SH-SY5Y (cell line): Measurements from ENCODE around the gene DLG1.

Experiments used
- GATA2 ChIP-seq: IDR thresholded peaks from 2 replicates; pipeline ENCODE4 v1.6.1; 2011; ENCODE audit warnings: mild to moderate bottlenecking, low read depth, low read length
- GATA3 ChIP-seq: IDR thresholded peaks from 2 replicates; pipeline ENCODE4 v1.6.1; 2011; ENCODE audit warnings: low read depth, mild to moderate bottlenecking, low read length, moderate library complexity

The DLG1 gene

DNA sequence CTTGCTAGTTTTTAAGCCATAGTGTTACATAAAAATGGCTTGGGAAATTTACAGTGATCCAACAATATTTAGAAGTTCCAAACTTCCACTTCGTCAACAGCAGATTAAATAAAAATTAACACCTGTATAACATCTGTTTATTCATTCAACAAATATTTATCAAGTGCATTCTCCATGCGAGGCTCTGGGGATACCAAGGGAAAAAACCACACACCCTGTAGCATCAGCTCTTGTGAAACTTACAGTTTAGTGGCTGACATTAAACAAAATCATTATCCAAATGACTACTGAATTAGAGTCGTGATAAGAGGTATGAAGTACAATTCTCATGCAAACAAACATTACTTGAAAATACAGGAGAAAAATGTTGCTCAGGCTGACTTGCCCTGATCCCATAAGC, 122.9 kb downstream of the DLG1 start:
- TF ChIP-seq GATA3 (no peak), GATA2 (no peak)

DNA sequence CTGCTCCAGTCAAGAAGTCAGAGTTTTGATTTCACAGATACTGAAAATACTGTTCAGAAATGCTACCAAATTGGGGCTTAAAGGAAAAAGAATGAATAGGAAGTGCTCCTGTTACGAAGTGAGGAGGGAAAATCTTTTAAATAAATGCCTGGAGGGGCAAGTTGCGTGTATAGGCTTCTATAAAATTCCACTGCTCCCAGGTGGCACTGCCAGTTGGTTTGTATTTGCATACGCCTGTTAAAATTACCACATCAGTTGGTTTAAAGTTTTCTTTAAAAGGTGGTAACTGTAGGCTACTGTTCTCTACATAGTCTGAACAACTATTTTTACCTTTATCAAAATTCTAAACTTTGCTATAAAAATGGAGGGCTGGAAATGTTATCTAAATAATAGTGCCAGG, 123.5 kb downstream of the DLG1 start:
- no peak for TF ChIP-seq GATA2

DNA sequence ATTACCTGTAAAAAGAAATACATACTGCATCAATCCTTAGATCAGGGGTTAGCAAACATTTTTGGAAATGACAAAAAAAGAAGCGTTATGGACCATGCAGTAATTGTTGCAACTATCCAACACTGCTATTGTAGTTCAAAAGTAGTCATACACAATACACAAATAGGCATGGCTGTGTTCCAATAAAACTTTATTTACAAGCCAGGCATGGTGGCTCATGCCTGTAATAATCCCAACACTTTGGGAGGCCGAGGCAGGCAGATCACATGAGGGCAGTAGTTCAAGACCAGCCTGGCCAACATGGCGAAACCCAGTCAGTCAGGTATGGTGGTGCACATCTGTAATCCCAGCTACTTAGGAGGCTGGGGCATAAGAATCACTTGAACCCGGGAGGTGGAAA, 124.8 kb downstream of the DLG1 start:
- no peak for TF ChIP-seq GATA2

DNA sequence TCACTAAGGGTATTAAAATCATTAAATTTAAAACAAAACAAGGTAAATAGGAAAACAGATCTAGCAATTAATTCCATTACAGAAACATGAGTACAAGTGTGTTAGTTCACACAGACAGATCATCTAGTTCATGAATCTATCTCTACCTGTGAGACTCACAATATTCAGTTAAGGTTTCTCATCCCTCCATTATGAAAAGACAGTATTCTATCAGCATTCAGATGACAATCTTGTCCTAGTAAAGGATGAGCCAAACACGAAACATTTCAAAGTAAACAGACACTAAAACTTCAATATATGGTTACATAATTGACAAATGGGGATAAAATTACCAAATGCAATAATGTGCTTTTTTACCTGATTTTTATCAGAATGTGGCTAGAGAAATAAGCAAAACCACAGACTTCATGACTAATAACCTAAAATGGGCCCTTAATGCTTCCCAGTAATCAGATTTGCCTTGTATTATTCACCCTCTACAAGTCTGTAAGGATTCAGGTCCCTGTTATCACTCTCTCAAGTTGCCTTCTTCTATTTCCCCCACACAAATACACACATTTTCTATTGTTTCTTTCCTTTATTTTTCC, 126.8 kb downstream of the DLG1 start:
- TF ChIP-seq GATA3, result peak; percentile 77
- TF ChIP-seq GATA2, result peak; percentile 30; the same call in 1 of the 2 replicates

DNA sequence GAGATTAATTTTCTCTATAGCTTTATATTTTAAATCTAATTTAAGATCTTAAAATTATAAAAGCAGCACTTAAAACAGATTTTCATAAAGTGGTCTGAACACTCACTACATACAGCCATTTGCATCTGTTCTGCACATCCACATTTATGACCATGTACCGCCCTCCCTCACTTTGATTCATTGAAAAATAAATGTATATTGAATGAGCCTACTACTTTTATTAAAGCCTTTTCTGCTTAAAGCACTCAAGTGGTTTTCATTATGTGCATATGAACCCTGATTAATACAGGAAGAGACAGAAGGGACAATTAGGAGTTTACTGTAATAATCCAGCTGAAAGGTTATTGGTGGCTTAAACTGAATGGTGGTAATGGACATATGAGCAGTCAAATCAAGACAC, 129.4 kb downstream of the DLG1 start:
- TF ChIP-seq GATA3, result no peak
- no peak for TF ChIP-seq GATA2

DNA sequence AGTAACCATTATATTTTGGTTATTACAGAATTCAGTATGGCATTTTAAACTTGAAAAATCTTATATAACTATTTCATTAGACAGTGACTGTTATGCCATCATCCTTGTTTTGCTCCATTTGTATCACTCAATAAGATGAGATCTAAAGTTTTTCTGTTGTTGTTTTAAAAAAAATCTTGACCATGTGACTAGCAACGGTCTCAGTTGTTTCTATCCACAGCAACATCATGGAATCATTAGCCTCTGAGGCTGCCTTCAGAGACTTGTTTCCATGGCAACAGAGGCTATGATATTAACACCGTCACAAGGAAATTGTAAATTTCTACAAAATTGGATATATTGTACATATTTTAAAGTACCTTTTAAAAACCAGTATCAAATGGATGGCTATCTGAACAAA, 129.8 kb downstream of the DLG1 start:
- no peak for TF ChIP-seq GATA3
- no peak for TF ChIP-seq GATA2

DNA sequence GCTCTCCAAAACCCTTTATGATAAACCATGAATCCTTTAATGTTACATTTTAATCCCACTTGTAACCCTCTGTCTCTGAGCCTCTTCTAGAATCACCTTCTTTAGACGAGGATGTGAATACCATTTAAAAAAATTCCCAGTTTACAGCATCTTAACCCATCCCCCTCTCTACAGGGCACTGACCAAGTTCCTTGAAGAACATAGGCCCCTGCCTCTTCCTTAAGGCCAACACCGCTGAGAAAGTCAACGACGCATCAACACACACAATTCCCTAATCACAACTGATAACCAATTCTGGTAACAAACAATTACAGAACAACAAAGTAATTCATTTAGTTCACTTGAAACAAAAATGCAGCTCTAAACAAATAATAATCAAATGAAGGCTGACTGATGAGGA, 130.3 kb downstream of the DLG1 start:
- TF ChIP-seq GATA2 (no peak), GATA3 (no peak)

DNA sequence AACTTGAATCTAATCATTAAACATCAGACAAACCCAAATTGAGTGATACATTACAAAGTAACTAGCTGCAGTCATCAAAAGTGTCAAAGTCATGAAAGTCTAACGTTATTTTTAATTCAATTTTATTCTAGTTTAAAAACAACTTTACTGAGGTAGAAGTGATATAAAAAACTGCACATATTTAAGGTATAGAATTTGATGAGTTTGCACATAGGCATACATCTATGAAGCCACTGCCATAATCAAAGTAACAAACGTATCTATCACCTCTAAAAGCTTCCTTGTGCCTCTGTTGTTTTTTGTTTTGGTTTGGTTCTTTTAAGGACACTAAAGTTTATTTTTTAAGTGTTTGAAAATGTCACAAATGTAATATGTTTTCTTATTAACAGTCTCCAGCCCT, 130.9 kb downstream of the DLG1 start:
- TF ChIP-seq GATA3 (no peak), GATA2 (no peak)

DNA sequence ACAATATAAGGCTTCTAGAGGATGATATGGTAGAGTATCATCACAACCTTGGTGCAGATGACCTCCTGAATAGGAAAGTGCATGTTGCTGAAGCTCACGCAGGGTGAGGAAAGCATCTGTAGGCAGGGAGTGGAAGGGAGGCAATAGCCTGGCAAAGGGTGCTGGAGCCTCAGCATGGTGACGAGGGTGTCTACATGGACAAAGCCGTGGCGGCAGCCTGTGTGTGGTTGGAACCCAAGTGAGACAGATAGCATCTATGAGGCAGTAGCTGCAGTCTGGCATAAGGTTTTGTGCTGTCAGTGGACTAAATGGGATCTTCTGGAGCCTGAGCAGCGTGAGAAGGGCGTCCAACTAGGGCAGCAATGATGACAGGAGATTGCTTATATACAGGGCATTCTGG, 132.5 kb downstream of the DLG1 start:
- TF ChIP-seq GATA3 (peak; percentile 91), GATA2 (peak; percentile 97)

DNA sequence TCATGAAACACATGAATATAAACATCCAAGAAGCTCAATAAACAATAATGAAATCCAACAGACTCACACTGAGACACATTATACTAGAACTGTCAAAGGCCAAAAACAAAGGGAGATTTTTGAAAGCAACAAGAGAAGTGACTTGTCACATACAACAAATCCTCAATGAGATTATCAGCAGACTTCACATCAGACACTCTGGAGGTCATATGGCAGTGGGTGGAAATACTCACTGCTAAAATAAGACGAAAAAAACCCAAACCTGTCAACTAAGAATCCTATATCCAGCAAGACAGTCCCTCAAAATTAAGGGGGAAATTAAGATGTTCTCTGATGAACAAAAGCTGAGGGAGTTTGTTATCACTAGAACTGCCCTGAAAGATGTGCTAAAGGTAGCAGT, 143.4 kb downstream of the DLG1 start:
- TF ChIP-seq GATA3 (no peak), GATA2 (no peak)

DNA sequence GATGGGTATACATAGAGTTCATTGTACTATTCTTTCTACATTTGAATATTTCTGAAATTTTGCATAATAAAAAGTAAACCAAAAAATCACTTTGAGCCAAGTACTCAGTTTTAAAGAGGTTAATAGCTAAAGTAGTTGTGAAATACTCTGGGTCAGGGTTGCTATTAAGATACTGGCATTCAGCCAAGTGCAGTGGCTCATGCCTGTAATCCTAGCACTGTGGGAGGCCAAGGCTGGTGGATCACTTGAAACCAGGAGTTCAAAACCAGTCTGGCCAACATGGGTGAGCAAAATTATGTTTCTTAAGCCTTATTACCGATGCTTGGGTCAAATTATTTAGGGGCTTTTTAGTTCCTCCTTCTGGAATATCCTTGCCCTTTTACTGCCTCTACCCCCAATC, 146.8 kb downstream of the DLG1 start:
- TF ChIP-seq GATA2 (no peak), GATA3 (no peak)

DNA sequence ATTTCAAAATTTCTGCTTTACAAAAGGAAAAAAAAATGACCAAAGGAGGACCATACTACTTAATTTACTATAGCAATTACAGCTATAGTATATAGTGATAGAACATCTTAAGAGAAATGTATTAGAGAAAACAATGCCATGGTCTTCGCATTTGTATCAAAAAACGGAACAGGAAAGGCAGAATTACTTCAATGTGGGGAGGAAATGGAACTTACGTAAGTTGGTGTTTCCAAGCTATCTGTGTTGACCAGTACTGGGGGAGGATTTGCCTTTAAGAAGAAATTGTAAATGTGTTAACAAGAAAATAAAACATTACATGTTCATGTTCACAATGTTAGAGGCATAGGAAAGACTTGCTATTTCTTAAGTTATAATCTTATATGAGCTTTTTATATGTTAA, 148.9 kb downstream of the DLG1 start:
- no peak for TF ChIP-seq GATA2
- no peak for TF ChIP-seq GATA3

DNA sequence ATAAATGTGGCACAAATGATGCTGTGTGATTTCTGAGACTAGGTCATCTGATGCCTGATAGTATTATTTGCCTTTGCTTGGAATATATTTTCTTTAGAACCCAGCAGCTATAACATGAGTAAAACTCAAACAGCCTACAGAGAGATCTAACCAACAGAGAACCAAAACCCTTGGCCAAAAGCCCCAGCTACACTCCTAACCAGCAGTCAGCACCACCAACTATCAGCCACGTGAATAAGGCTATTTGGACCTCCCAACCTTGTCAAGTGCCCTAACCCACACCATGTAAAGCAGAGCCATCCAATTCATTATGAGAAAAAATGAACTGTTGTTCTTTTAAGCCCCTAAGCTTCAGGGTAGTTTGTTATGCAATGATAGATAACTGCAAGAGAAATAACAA, 154.2 kb downstream of the DLG1 start:
- no peak for TF ChIP-seq GATA3
- TF ChIP-seq GATA2, result no peak

DNA sequence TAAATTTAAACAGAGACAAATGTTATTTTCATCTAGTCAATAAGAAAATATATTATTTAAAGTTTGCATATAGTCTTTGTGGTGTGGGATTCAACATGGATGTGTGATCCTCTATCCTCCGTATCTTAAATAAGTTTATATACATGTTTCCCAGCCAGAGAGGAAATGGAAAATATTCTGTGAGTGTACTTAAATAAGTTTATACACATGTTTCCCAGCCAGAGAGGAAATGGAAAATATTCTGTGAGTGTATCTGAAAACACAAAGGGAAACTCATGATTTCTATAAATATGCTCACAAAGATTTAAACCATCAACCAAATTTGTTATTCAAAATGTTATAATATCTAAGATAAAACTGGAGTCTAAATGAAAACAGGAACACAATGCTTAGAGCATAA, 158.8 kb downstream of the DLG1 start:
- TF ChIP-seq GATA2 (no peak), GATA3 (no peak)

DNA sequence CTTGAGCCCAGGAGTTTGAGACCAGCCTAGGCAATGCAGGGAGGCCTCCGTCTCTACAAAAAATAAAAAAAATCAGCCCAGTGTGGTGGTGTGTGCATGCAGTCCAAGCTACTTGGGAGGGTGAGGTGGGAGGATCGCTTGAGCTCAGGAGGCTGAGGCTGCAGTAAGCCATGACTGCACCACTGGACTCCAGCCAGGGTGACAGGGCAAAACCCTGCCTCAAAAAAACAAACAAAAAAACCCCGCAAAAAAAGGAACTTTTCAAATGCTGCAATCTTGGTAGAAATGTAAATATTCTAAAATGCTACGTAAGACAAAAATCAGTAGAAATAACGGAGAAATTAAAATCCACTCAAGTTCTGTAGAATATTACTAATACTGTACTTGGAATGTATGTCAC, 160.7 kb downstream of the DLG1 start:
- TF ChIP-seq GATA2, result no peak
- TF ChIP-seq GATA3, result no peak

DNA sequence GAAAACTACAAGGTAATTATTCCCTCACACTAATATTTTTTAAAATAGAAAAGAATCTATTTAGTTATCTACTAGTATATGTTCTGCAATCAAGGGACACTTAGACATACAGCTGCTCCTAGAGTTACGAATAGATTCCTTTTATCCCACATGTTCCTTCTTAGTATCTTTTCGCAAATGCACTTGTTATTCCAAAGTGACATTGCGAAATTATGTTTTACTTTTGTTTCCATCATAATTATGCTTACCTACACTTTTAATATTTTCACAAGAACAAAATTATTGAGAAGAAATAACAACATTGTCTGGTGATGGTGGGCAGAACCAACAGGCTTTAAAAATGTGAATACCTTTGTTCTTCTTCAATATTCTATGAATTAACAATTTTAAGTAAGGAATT, 161.7 kb downstream of the DLG1 start:
- no peak for TF ChIP-seq GATA3
- TF ChIP-seq GATA2, result no peak
